ENCODE measurements around the gene TMCC1. TPM values are rescaled to one million over a fixed set of nuclear protein-coding genes. Genes with fewer than 3 reads are reported as not detected.
"Not testable (repeated sequence)": the region's sequence is repeated elsewhere in the genome, so short reads cannot be mapped to it uniquely, and the experiment has no call there.

Gene TMCC1
- total and polyA plus RNA-seq, 3 donors from 2014 or later = 46.0 to 119 (median 60.4) TPM

DNA sequence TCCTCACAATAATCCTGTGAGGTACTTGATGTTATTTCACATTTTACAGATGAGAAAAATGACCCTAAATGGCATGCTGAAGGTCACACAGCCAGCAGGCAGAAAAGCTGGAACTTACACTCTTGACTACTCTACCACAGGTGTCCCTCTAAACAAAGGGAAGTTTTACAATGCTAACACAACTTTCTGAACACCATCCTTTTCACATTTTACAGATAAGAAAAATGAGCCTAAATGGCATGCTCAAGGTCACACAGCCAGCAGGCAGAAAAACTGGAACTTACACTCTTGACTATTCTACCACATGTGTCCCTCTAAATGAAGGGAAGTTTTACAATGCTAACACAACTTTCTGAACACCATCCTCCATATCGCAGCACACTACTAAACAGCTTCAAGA, 35.6 kb downstream of the TMCC1 start:
- no peaks in the 10 kb centered on the region for H3K9me3 ChIP-seq
- H3K4me3 ChIP-seq = no peak overlapping the region
- TF ChIP-seq POLR2A (IDR thresholded peaks at IDR 0.05) = no peak
- TF ChIP-seq, protein P1, sequence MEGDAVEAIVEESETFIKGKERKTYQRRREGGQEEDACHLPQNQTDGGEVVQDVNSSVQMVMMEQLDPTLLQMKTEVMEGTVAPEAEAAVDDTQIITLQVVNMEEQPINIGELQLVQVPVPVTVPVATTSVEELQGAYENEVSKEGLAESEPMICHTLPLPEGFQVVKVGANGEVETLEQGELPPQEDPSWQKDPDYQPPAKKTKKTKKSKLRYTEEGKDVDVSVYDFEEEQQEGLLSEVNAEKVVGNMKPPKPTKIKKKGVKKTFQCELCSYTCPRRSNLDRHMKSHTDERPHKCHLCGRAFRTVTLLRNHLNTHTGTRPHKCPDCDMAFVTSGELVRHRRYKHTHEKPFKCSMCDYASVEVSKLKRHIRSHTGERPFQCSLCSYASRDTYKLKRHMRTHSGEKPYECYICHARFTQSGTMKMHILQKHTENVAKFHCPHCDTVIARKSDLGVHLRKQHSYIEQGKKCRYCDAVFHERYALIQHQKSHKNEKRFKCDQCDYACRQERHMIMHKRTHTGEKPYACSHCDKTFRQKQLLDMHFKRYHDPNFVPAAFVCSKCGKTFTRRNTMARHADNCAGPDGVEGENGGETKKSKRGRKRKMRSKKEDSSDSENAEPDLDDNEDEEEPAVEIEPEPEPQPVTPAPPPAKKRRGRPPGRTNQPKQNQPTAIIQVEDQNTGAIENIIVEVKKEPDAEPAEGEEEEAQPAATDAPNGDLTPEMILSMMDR (IDR thresholded peaks at IDR 0.05) = no peak
- intact Hi-C loops (cut with DNase I; ENCODE audit: low total_unique reads) = no loop called here
- no peaks in the 10 kb centered on the region for H3K36me3 ChIP-seq (ENCODE audit: low read depth, missing control alignments)
- H3K4me1 ChIP-seq = peaks cover 12% of the 10 kb centered on the region
- no peaks in the 10 kb centered on the region for H3K27me3 ChIP-seq
- WGBS, 2 donors = 57 to 68% methylated on average over 1 of the region's 1 CpG
- DNase-seq = no peak
- peak overlapping the region in 1 of 2 donors; percentile 42 for H3K27ac ChIP-seq

DNA sequence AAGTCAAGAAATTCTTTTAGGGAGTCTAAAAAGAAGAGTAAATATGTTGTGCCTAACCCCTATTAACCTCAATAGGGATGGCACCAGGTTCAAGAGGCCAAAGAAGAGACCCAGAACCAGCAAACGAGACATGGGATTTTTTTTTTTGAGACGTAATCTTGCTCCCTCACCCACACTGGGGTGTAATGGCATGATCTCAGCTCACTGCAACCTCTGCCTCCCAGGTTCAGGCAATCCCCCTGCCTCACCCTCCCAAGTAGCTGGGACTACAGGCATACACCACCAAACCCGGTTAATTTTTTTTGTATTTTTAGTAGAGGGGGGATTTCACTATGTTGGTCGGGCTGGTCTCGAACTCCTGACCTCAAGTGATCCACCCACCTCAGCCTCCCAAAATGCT, 36.7 kb downstream of the TMCC1 start:
- 45 to 48% methylated on average over 5 of the region's 5 CpGs for WGBS, 2 donors
- DNase-seq; H3K4me3 ChIP-seq; H3K9me3 ChIP-seq; intact Hi-C loops (cut with DNase I; ENCODE audit: low total_unique reads); H3K36me3 ChIP-seq (ENCODE audit: low read depth, missing control alignments); H3K27me3 ChIP-seq: not testable (repeated sequence)
- peak overlapping the region in 1 of 2 donors; percentile 64 for H3K27ac ChIP-seq
- peaks cover 12% of the 10 kb centered on the region for H3K4me1 ChIP-seq

DNA sequence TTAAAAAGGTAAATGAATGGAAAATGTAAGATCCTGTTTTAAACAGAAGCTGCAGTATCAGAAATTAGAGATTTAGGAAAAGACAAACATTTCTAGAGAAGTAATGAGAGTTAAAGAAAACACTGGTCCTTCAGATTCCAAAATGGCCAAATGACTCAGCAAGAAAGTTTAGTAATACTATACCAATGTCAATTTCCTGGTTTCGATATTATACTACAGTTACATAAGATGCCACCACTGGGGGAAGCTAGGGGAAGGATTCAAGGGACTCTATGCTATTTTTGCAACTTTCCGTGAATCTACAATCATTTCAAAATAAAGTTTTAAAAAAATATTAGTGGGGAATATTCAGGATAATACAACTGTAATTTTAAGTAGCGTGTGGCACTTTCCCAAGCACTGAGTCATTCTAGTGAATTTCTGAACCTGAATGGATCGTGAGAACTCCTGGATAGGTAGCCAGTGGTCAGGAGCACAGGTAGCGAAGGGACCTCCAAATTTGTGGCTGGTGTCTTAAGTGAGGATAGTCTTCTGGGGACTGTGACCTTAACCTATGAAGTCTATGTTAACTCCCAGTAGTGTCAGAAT, 37.6 kb downstream of the TMCC1 start:
- Histone ChIP-seq H3K36me3 (ENCODE audit: low read depth, missing control alignments) (no peaks in the 10 kb centered on the region), H3K4me3 (no peak overlapping the region), H3K9me3 (no peaks in the 10 kb centered on the region), H3K27ac (peak overlapping the region; percentile 2 to 64), H3K4me1 (peaks cover 12% of the 10 kb centered on the region), H3K27me3 (no peaks in the 10 kb centered on the region)
- intact Hi-C loops (cut with DNase I; ENCODE audit: low total_unique reads) = no loop called here
- no peak for DNase-seq
- no peak for TF ChIP-seq POLR2A (IDR thresholded peaks at IDR 0.05)
- TF ChIP-seq, protein P1 (IDR thresholded peaks at IDR 0.05) = no peak
- 70 to 73% methylated on average over 5 of the region's 5 CpGs for WGBS, 2 donors

DNA sequence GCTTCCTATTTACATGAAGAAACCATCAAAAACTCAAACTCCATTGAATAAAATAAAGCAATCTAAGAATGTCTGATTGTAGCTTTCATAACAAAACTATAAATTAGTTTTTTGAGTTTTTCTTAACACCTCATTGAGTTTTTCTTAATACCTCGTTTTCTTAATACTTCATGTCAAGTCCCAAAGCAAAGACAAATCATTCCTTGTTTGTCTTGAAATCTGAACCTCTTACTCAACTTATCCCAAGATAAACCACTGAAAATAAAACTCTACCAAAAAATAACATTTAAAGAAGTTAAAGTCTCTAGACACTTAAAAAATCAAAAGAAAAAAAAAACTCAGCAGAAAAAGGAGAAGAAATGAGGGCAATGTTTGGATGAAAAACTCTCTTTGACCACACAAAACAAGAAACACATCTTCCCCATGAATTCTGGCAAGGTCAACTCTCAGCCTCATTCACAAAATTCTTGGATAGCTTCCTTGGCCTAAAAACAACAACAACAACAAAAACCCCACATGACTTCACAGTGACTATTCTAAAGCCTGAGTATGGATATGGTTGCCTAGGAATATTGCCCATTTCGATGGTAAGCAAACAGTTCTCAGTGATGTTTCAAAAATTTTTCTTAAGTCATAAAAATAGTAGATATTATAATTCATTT, 38.2 kb downstream of the TMCC1 start:
- peak overlapping the region; percentile 2 to 64 for H3K27ac ChIP-seq
- DNase-seq = no peak
- intact Hi-C loops (cut with DNase I; ENCODE audit: low total_unique reads) = no loop called here
- H3K36me3 ChIP-seq (ENCODE audit: low read depth, missing control alignments) = no peaks in the 10 kb centered on the region
- 37 to 50% methylated on average over 2 of the region's 2 CpGs for WGBS, 2 donors
- H3K4me3 ChIP-seq = no peak overlapping the region
- no peaks in the 10 kb centered on the region for H3K27me3 ChIP-seq
- H3K9me3 ChIP-seq = no peaks in the 10 kb centered on the region
- H3K4me1 ChIP-seq = peaks cover 12% of the 10 kb centered on the region
- TF ChIP-seq, protein P1 (IDR thresholded peaks at IDR 0.05) = no peak
- no peak for TF ChIP-seq POLR2A (IDR thresholded peaks at IDR 0.05)

DNA sequence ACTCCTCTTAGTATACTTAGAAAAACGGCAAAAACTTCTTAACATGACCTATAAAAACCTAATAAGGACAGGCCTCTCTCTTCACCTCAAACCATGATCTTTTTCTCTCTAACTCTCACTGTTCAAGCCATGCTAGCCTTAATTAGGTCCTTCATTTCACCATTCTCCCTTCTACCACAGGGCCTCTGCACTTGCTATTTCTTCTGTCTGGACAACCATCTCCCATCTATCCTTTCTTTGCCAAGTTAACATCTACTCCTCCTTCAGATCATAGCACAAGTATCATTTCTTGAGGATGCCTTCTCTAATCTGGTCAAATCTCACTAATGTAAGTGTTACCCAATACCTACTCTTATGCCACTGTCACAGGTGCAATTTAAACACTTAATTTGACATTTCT, 39.1 kb downstream of the TMCC1 start:
- Histone ChIP-seq H3K9me3 (no peaks in the 10 kb centered on the region), H3K27me3 (no peaks in the 10 kb centered on the region), H3K27ac (peak overlapping the region in 1 of 2 donors; percentile 64), H3K36me3 (ENCODE audit: low read depth, missing control alignments) (no peaks in the 10 kb centered on the region), H3K4me1 (peaks cover 12% of the 10 kb centered on the region), H3K4me3 (no peak overlapping the region)
- intact Hi-C loops (cut with DNase I; ENCODE audit: low total_unique reads) = no loop called here
- DNase-seq = no peak
- TF ChIP-seq, protein P1 (IDR thresholded peaks at IDR 0.05) = no peak
- no peak for TF ChIP-seq POLR2A (IDR thresholded peaks at IDR 0.05)
- WGBS, 2 donors = 97 to 100% methylated on average over 1 of the region's 1 CpG
